Erythroblast (primary cell): ENCODE data around the gene AGPS.

ENCODE experiments used
- GATA1 ChIP-seq: IDR thresholded peaks from 2 replicates; pipeline ENCODE4 v1.6.1; 2011; ENCODE audit warnings: low read depth, mild to moderate bottlenecking, control low read depth, low read length, moderate library complexity
- POLR2A ChIP-seq: IDR thresholded peaks from 2 replicates; pipeline ENCODE4 v1.6.1; 2011; ENCODE audit warnings: mild to moderate bottlenecking, low read length

DNA sequence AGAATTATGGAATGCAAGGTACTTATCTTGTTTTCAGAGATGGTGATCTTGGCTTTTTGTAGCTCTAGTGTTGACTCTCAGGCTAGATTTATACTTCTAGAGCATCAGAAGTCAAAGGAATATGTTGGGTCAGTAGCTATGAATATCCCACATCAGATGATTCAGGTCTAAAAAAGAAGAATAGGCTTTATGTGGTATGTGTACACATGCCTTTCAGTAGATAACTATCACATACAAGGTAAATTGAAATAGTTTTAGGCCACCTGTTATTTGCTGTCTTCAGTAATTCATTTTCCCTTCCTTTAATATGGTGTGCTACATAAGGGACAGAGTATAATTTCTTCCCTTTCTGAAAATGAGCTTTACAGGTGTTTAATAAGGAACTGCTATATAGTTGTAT is 142.4 kb downstream of the AGPS start:
- TF ChIP-seq POLR2A (no peak), GATA1 (no peak)
